ENCODE results near the gene DEDD2.

The DEDD2 gene

DNA sequence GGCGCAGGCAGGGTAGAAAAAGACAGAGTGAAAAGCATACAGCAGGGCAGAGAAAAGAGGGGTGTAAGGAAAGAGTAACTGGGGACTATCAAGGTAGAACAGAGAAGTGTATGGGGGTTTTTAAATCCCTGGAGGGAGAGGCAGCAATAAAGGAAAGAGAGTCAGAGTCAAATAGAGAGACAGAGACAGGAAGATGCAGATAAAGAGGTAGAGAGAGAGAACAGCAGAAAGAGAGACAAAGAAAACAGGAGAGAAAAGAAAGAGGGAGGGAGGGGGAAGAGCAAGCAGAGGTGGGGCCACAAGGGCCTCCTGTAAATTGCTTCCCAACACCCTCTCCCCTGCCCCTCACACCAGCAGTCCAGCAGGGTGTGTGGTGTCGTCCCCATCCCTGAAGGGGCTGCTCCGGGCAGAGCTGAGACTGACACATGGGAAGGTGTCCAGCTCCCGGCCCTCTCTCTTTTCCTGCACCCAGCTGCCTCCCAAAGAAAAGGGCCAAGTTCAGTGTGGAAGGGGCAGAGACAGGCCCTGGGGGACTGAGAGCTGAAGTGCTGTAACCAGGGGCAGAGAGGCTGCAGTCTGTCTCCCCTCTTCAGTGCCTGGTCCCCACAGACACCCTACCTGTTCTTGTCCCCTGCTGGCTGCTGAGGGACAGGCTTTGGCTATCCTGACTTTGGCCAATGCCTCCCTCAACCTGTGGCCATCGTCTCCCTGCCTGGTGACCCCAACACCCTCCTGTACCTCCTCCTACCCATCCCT is 67.9 kb downstream of the DEDD2 start:
- H3K27me3 ChIP-seq (replicated peaks) = peaks cover 36% of the 10 kb centered on the region
- DNase-seq = no peak
- in situ Hi-C loops (cut with HindIII; ENCODE audit: low pct_ligation_motif_present, low sequenced_read_pairs) = no loop called here

More for the DNA sequence above, 67.9 kb downstream of the DEDD2 start:
- Histone ChIP-seq H3K27ac (no peak overlapping the region), H3K36me3 (replicated peaks) (no peaks in the 10 kb centered on the region), H3K4me3 (ENCODE audit: low read depth, low read length) (no peak overlapping the region)
- TF ChIP-seq, protein P1, sequence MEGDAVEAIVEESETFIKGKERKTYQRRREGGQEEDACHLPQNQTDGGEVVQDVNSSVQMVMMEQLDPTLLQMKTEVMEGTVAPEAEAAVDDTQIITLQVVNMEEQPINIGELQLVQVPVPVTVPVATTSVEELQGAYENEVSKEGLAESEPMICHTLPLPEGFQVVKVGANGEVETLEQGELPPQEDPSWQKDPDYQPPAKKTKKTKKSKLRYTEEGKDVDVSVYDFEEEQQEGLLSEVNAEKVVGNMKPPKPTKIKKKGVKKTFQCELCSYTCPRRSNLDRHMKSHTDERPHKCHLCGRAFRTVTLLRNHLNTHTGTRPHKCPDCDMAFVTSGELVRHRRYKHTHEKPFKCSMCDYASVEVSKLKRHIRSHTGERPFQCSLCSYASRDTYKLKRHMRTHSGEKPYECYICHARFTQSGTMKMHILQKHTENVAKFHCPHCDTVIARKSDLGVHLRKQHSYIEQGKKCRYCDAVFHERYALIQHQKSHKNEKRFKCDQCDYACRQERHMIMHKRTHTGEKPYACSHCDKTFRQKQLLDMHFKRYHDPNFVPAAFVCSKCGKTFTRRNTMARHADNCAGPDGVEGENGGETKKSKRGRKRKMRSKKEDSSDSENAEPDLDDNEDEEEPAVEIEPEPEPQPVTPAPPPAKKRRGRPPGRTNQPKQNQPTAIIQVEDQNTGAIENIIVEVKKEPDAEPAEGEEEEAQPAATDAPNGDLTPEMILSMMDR (IDR thresholded peaks at IDR 0.05; ENCODE audit: low read depth, low read length, missing control alignments) = no peak
